SK-N-SH (cell line): ENCODE results near the gene NTRK3.

Experiments
- CTCF ChIP-seq: fragments of 200-600 bp; sonication (generic); IDR thresholded peaks from 2 replicates; pipeline ENCODE4 v1.6.1; 2017; ENCODE audit warnings: antibody characterized with exemption, mild to moderate bottlenecking, moderate library complexity
- EZH2phosphoT487 ChIP-seq: fragments of 200-600 bp; sonication (generic); IDR thresholded peaks from 2 replicates; pipeline ENCODE4 v1.6.1; 2017; ENCODE audit warnings: low read depth, mixed run types, mild to moderate bottlenecking, antibody characterized with exemption, moderate library complexity, borderline replicate concordance
- IRF3 ChIP-seq: fragments of 150-350 bp; IDR thresholded peaks from 2 replicates; pipeline ENCODE4 v1.6.1; 2016; ENCODE audit warnings: mild to moderate bottlenecking, low read depth, low read length
- MAX ChIP-seq: IDR thresholded peaks from 2 replicates; pipeline ENCODE4 v1.4.0; 2012; ENCODE audit warnings: low read depth
- SIN3A ChIP-seq: IDR thresholded peaks from 2 replicates; pipeline ENCODE4 v1.6.1; 2012; ENCODE audit warnings: low read depth, mild to moderate bottlenecking, low read length, moderate library complexity, borderline replicate concordance
- USF2 ChIP-seq: fragments of 150-350 bp; IDR thresholded peaks from 2 replicates; pipeline ENCODE4 v1.6.1; 2017; ENCODE audit warnings: antibody characterized with exemption, low read length, low read depth, borderline replicate concordance

- TF ChIP-seq CTCF (no peak), IRF3 (no peak), EZH2phosphoT487 (no peak), USF2 (no peak), SIN3A (no peak), MAX (no peak)
These were observed 52.0 kb downstream of the NTRK3 start for GRCh38 chr15:88204584-88204983.
